HL-60 (cell line): ENCODE measurements around the gene ISOC1.

Experiments used
- POLR2AphosphoS5 ChIP-seq: IDR thresholded peaks from 2 replicates; pipeline ENCODE4 v1.6.1; 2012; ENCODE audit warnings: low read depth
- TF ChIP-seq, protein P1 (sequence below): IDR thresholded peaks from one replicate; pipeline ENCODE4 v1.5.1; 2011; ENCODE audit warnings: low read length, control low read depth, inconsistent platforms; ENCODE audit not compliant: insufficient read depth

DNA sequence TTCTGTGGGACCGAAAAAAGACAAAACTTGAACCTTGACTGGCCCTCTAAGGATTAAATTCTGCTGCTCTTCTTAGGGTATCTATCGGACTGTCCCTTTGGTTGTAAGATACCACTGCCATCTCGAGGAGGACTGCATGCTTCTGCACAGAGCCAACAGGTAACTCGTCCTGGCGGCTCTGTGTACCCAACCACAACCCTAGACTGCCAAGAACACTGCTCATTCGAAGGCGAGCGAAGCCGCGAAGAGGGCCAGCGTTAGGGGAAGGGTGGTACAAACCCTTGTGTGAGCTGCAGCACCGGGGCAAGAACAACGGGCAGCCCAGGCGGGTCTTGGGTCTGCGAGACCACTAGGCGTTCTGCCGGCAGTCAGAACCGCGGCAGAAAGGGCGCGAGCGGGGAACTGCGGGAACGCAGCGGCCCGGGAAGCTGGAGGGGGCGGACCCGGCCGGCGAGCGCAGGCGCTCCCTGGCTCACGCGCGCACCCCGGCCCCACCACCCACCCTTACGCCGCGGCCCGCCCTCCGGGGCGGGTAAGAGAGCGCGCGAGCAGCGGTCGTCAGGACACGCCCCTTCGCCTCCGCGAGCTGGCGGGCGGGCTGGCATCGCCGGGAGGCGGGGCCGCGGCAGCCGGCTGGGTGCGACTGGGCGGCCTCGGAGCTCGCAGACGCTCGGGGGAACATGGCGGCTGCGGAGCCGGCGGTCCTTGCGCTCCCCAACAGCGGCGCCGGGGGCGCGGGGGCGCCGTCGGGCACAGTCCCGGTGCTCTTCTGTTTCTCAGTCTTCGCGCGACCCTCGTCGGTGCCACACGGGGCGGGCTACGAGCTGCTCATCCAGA lies at the start of gene ISOC1:
- TF ChIP-seq, protein P1, sequence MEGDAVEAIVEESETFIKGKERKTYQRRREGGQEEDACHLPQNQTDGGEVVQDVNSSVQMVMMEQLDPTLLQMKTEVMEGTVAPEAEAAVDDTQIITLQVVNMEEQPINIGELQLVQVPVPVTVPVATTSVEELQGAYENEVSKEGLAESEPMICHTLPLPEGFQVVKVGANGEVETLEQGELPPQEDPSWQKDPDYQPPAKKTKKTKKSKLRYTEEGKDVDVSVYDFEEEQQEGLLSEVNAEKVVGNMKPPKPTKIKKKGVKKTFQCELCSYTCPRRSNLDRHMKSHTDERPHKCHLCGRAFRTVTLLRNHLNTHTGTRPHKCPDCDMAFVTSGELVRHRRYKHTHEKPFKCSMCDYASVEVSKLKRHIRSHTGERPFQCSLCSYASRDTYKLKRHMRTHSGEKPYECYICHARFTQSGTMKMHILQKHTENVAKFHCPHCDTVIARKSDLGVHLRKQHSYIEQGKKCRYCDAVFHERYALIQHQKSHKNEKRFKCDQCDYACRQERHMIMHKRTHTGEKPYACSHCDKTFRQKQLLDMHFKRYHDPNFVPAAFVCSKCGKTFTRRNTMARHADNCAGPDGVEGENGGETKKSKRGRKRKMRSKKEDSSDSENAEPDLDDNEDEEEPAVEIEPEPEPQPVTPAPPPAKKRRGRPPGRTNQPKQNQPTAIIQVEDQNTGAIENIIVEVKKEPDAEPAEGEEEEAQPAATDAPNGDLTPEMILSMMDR = no peak
- TF ChIP-seq POLR2AphosphoS5 = no peak
